Measurements from ENCODE around the gene ACTL10.

DNA sequence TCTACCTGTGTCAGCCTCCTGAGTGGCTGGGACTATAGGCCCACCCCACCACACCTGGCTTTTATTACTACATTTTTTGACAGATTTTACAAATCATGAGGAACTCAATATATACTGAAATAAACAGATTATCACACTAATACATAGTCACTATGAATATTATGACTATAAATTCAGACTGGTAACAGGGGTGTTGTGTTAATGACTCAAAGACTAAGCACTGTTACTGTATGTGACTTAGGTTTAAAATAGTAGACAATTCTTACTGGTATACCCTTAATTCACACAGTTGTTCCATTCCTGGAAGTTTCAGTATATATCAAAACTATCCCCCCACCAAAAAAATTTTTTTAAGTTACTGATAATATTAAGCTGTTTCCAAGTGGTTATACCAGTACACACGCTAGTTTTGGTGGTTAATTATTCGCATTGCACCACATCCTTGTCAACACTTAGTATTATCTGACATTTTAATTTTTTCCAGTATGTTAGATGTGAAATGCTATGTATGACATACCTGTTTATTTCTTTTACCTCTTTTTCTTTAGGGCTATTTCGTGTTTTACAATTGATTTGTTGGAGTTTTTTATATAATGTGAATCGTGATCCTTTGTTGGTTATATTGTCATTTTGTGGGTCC is 39.0 kb upstream of the ACTL10 start:
- TF ChIP-seq ZNF121 (tag by site-specific recombination; IDR thresholded peaks at IDR 0.05): no peak
- TF ChIP-seq, protein P1, sequence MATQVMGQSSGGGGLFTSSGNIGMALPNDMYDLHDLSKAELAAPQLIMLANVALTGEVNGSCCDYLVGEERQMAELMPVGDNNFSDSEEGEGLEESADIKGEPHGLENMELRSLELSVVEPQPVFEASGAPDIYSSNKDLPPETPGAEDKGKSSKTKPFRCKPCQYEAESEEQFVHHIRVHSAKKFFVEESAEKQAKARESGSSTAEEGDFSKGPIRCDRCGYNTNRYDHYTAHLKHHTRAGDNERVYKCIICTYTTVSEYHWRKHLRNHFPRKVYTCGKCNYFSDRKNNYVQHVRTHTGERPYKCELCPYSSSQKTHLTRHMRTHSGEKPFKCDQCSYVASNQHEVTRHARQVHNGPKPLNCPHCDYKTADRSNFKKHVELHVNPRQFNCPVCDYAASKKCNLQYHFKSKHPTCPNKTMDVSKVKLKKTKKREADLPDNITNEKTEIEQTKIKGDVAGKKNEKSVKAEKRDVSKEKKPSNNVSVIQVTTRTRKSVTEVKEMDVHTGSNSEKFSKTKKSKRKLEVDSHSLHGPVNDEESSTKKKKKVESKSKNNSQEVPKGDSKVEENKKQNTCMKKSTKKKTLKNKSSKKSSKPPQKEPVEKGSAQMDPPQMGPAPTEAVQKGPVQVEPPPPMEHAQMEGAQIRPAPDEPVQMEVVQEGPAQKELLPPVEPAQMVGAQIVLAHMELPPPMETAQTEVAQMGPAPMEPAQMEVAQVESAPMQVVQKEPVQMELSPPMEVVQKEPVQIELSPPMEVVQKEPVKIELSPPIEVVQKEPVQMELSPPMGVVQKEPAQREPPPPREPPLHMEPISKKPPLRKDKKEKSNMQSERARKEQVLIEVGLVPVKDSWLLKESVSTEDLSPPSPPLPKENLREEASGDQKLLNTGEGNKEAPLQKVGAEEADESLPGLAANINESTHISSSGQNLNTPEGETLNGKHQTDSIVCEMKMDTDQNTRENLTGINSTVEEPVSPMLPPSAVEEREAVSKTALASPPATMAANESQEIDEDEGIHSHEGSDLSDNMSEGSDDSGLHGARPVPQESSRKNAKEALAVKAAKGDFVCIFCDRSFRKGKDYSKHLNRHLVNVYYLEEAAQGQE (tag by site-specific recombination; IDR thresholded peaks at IDR 0.05): no peak
- no peak for TF ChIP-seq ZEB2 (tag by site-specific recombination; IDR thresholded peaks at IDR 0.05)
- TF ChIP-seq ZBTB7A (tag by site-specific recombination; IDR thresholded peaks at IDR 0.05; ENCODE audit: low read depth): no peak
